ENCODE results near the gene FAM98C.
"Not testable (repeated sequence)": the region's sequence is repeated elsewhere in the genome, so short reads cannot be mapped to it uniquely, and the experiment has no call there.

The FAM98C gene

GRCh38 chr19:38399537-38399936, 3.4 kb upstream of the FAM98C start:
- DNase-seq: no peak

GRCh38 chr19:38400361-38400760, 2.5 kb upstream of the FAM98C start:
- DNase-seq: no peak

- DNase-seq: peak; percentile 40
These were observed 1.7 kb upstream of the FAM98C start for GRCh38 chr19:38401148-38401547.

GRCh38 chr19:38402623-38402966, 298 bp upstream of the FAM98C start:
- DNase-seq: no peak

- DNase-seq: no peak
These were observed 2.0 kb downstream of the FAM98C start for GRCh38 chr19:38404858-38405257.

GRCh38 chr19:38405276-38405675, 2.4 kb downstream of the FAM98C start:
- DNase-seq: no peak

- peak; percentile 58 for DNase-seq
These were observed 6.8 kb downstream of the FAM98C start for GRCh38 chr19:38409631-38410133.

- not testable (repeated sequence) for DNase-seq
These were observed 7.5 kb downstream of the FAM98C start for GRCh38 chr19:38410407-38410806.

- no peak for DNase-seq
These were observed 8.3 kb downstream of the FAM98C start for GRCh38 chr19:38411041-38411712.

- DNase-seq: not testable (repeated sequence)
These were observed 9.0 kb downstream of the FAM98C start for GRCh38 chr19:38411898-38412297.

- DNase-seq: no peak
These were observed 9.6 kb downstream of the FAM98C start for GRCh38 chr19:38412491-38412890.

- no peak for DNase-seq
These were observed 10.1 kb downstream of the FAM98C start for GRCh38 chr19:38412961-38413360.

GRCh38 chr19:38413416-38413815, 10.5 kb downstream of the FAM98C start:
- DNase-seq: no peak

- DNase-seq: no peak
These were observed 14.3 kb downstream of the FAM98C start for GRCh38 chr19:38417146-38417543.

- no peak for DNase-seq
These were observed 14.9 kb downstream of the FAM98C start for GRCh38 chr19:38417544-38418506.

GRCh38 chr19:38420935-38421334, 18.0 kb downstream of the FAM98C start:
- no peak for DNase-seq

GRCh38 chr19:38421856-38422255, 19.0 kb downstream of the FAM98C start:
- no peak for DNase-seq

- DNase-seq: no peak
These were observed 19.5 kb downstream of the FAM98C start for GRCh38 chr19:38422438-38422837.

GRCh38 chr19:38424272-38424671, 21.4 kb downstream of the FAM98C start:
- DNase-seq: no peak

GRCh38 chr19:38425222-38425809, 22.4 kb downstream of the FAM98C start:
- DNase-seq: no peak

GRCh38 chr19:38425810-38426466, 23.0 kb downstream of the FAM98C start, which contains the start of gene RASGRP4:
Gene RASGRP4, minus strand, starts transcription at chr19:38426219. Its CDS starts 128 bp downstream, at chr19:38426091.
- no peak for DNase-seq

GRCh38 chr19:38427035-38427677, 24.3 kb downstream of the FAM98C start:
- not testable (repeated sequence) for DNase-seq
